ENCODE data around the gene TSSK6.
A peak's percentile ranks its signal among the peaks of the same experiment; 100 is the strongest.

DNA sequence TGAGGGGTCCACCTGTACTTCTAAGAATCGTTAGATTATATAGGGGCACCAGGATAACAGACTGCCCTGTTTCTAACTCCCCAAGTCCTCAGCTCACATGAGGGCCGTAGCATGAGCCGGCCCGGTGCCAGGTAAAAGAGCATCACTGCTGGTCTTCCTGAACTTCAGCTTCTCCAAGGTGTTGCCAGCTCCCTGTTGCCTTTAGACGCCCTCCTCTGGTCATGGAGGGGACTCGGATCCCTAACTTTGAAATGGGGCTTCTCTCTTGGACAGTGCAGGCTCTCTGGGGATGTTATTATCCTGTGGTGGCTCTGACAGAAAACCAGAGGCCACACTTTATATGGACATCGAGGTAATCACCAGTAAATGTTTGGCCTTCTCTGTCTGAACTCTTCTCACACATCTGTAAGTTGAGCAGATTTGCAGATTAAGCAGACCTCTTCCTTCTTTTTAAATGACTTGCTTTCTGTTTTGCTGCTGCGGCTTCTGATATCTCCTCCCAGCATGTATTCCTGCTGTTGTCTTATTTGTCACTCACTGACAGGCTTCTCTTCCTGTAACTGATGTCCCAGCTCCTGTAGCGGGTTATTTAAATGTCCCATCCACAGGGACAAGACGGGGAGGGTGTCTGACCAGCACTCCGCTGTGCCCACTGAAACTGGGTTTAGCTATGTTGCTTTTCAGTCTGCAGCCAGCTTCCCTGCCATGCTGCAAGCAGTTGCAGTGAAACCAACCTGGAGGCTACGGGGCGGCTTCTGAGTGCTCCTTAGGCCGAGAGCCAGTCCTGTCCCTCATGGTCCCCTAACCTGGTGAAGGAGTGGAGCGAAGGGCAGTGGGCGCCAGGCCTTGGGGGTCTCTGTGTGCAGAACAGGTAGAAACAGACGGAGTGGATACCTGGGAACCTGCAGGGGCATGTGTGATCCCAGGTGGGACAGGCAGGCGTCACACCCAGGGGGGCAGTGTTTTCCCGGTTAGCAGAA lies 39.2 kb downstream of the TSSK6 start:
- TF ChIP-seq, protein P1, sequence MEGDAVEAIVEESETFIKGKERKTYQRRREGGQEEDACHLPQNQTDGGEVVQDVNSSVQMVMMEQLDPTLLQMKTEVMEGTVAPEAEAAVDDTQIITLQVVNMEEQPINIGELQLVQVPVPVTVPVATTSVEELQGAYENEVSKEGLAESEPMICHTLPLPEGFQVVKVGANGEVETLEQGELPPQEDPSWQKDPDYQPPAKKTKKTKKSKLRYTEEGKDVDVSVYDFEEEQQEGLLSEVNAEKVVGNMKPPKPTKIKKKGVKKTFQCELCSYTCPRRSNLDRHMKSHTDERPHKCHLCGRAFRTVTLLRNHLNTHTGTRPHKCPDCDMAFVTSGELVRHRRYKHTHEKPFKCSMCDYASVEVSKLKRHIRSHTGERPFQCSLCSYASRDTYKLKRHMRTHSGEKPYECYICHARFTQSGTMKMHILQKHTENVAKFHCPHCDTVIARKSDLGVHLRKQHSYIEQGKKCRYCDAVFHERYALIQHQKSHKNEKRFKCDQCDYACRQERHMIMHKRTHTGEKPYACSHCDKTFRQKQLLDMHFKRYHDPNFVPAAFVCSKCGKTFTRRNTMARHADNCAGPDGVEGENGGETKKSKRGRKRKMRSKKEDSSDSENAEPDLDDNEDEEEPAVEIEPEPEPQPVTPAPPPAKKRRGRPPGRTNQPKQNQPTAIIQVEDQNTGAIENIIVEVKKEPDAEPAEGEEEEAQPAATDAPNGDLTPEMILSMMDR (conservative IDR thresholded peaks at IDR 0.05; ENCODE audit: low read depth, low read length): peak; percentile 43
- TF ChIP-seq POLR2A (IDR thresholded peaks at IDR 0.05; ENCODE audit: low read depth, low read length) (no peak), MXI1 (IDR thresholded peaks at IDR 0.05; ENCODE audit: borderline replicate concordance, low read depth, low read length) (no peak), MAFK (IDR thresholded peaks at IDR 0.05; ENCODE audit: low read depth, low read length) (no peak), MAZ (IDR thresholded peaks at IDR 0.05; ENCODE audit: borderline replicate concordance, low read depth, low read length) (no peak), BHLHE40 (IDR thresholded peaks at IDR 0.05; ENCODE audit: low read depth, low read length) (no peak), RAD21 (IDR thresholded peaks at IDR 0.05; ENCODE audit: low read length) (peak; percentile 59), CHD1 (IDR thresholded peaks at IDR 0.05; ENCODE audit: low read depth, low read length) (no peak)
- TF ChIP-seq, protein P2, sequence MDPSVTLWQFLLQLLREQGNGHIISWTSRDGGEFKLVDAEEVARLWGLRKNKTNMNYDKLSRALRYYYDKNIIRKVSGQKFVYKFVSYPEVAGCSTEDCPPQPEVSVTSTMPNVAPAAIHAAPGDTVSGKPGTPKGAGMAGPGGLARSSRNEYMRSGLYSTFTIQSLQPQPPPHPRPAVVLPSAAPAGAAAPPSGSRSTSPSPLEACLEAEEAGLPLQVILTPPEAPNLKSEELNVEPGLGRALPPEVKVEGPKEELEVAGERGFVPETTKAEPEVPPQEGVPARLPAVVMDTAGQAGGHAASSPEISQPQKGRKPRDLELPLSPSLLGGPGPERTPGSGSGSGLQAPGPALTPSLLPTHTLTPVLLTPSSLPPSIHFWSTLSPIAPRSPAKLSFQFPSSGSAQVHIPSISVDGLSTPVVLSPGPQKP (IDR thresholded peaks at IDR 0.05; ENCODE audit: borderline replicate concordance, low read depth, low read length): no peak

Measured in IMR-90 (cell line).